GM21526 (cell line): Measurements from ENCODE around the gene KRTAP10-8.
"Not testable (repeated sequence)": the region's sequence is repeated elsewhere in the genome, so short reads cannot be mapped to it uniquely, and the experiment has no call there.

ENCODE experiments used
- ATAC-seq: cut with Tn5 transposase; IDR thresholded peaks from one replicate; pipeline ENCODE4 v1.9.1; 2021; ENCODE audit warnings: moderate library complexity; ENCODE audit not compliant: unreplicated experiment, low FRiP score

The KRTAP10-8 gene, protein sequence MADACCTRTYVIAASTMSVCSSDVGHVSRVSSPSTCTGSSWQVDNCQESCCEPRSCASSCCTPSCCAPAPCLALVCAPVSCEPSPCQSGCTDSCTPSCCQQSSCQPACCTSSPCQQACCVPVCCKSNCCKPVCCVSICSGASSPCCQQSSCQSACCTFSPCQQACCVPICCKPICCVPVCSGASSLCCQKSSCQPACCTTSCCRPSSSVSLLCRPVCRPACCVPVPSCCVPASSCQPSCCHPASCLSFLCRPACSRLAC

DNA sequence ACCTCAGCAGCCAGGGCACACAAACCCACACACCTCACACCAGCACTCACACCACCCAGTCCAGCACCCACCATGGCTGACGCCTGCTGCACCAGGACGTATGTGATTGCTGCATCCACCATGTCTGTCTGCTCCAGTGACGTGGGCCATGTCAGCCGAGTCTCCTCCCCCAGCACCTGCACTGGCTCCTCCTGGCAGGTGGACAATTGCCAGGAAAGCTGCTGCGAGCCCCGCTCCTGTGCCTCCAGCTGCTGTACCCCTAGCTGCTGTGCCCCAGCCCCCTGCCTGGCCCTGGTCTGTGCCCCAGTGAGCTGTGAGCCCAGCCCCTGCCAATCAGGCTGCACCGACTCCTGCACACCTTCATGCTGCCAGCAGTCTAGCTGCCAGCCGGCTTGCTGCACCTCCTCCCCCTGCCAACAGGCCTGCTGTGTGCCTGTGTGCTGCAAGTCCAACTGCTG is at the start of gene KRTAP10-8:
KRTAP10-8 (plus strand) TSS at position 51 of the 458 bp plus-strand sequence; CDS start at position 73, 22 bp downstream.
- no peak for ATAC-seq

DNA sequence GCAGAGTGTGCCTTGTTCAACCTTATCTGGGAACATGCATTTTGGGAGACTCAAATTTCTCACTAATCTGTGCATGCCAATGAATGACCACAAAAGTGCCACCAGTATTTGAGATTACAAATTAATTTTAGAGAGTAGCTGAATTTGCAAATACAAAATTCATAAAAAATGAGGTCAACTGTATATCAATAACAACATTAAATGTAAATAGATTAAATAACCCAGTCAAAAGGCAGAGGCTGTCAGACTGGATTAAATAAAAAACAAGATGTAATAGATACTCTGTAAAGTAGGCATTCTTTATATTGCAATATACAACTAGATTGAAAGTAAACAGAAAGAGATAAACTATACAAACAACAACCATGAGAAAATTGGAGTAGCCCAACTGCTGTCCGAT is 47.8 kb upstream of the KRTAP10-8 start:
- no peak for ATAC-seq

DNA sequence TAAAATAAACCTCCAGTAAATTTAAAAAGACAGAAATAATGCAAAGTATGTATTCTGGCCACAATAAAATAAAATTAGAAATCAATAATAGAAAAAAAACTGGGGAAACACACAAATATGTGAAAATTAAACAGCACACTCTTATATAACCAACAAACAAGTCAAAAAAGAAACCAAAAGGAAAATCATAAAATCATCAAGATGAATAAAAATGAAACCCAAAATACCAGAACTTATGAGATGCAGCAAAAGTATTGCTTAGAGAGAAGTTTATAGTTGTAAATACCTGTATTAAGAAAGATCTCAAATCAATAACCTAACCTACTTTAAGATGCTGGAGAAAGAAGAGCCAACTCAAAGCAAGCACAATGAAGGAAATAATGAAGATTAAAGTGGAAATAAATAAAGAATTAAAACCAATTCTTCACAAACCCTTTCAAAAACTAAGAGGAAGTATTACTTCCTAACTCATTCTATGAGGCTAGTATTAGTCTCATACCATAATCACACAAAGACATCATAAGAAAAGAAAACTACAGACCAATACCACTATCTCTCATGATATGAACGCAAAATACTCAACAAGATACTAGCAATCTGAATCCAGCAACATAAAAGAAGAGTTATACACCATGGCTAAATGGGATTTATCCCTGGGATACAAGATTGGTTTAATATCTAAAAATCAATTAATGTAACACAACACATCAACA is 46.8 kb upstream of the KRTAP10-8 start:
- no peak for ATAC-seq

DNA sequence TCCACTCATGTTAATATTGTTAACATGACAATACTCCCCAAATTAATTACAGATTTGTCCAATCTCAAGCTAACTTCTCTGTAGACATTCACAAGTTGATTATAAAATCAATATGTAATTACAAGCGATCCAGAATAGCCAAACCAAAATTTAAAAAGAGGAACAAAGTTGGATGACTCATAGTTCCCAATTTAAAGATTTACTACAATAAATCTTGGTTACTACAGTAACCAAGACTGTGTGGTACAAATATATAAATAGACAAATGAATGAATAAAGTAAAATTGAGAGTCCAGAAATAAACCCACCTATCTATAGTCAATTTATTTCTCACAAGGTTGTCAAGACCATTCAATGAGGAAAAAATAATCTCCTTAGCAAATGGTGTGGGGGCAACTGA is 45.5 kb upstream of the KRTAP10-8 start:
- no peak for ATAC-seq

DNA sequence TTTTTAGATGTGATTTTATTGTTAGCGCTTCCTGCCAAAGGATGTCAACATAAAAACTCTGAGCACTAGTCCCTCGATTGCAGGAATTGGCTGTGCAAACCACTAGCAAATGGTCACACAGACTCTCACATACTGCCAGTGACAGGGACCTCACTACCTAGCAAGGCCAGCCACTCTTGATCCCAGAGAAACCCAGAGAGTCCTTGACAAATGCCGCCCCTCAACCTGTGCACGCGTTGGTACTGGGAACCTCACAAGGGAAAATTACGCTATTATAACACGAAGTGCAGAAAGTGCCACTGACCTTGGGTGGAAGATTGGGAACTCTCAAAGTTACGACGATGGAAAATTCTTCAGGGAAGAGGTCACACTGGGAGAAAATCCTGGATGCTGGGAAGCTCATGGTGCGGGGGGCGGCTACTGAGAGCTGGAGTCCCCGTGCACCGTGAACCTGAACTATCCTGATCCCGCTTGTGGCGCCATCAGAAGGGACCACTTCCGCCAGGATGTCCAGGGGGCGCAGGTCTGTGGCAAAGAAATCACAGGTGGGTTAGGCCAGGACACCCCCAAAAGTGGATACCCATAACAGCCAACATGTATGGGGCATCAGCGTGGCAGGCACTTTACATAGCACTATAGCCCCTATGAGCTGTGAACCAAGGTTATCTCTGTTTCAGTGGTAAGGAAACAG is 44.3 kb upstream of the KRTAP10-8 start:
- ATAC-seq: no peak

DNA sequence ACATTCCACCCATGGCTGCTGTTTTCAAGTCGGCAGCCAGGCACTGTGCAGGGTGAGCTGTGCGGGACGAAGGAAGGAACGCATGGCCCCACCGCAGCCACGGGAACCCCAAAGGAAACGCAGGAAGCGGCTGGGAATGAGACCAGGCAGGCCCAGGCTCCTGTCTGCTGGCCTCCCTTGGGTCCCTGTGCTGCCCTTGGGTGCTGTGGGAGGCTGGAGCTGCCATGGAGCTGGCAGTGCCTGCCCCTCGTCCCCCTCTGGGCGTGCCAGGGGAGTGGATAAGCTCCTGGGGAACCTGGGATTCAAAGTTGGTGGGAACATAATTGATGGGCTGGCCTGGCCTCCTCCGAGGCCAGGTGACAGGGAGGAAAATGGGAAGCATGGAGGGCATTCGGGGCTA is 43.6 kb upstream of the KRTAP10-8 start:
- no peak for ATAC-seq

DNA sequence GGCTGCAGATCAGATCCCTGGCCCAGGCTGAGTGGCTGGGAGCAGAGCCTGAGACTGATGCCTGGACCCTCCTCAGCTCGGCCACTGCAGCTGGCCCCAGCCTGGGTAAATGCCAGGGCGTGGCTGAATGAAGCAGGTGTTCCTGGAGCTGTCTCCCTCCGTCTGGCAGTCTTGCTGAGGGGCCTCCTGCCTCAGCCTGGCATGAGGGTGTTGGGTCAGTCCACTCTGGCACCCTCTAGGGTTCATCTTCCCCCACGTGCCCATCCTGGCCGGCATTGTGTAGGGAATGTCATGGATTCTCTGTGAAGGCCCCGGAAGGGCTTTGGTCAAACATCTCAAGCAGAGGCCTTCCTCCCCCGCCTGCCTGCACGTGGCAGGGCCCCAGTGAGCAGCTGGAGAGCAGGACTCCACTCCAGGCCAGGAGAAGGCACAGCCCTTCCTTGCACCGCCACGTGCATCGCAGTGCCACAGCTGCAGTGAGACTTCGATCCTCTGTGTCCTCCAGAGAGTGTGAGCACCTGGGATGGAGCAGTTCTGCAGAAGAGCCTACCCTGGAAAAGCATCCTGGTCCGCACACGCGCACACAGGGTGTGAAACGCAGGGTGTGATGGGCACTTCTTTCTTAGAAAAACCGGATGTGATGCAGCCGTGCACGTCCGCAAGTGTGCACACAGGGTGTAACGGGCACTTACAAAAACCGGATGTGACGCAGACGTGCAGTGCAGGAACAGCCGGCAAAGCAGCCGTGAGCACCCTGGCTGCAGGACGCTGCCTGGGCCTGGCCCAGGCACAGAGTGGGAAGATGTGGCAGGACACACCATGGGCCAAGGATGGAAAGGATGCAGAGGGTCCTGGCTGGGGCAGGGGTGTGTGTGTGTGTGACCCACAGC is 43.0 kb upstream of the KRTAP10-8 start:
- ATAC-seq: no peak

DNA sequence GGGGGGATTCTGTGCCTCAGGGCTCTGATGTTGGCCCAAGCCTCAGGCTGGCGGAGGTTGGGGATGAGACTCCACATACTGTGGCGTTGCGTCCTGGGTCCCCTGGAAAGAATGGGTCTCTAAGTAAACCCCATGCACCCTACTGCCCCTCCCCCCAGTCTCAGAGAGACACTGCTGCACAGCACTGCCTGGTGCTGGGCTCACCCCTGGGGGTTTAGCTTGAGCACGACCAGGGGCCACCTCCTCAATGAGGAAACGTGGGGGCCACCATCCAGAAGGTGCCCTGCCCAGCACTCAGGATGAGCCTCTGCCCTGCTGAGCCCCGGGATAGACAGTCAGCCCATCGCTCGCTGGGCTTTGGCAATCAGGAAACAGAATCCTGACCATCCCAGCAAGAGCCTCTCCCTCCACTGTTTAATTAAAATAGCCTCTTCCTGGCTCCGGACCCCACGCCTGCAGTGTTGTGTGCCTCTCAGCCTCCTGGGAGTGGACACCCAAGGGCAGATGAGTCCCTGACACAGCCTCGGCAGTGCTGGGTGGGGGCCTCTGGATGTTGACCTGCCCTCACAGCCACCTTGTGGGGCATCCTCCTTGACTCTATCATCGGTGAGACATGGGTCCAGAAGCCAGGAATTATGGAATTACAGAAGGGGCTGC is 41.9 kb upstream of the KRTAP10-8 start:
- no peak for ATAC-seq

DNA sequence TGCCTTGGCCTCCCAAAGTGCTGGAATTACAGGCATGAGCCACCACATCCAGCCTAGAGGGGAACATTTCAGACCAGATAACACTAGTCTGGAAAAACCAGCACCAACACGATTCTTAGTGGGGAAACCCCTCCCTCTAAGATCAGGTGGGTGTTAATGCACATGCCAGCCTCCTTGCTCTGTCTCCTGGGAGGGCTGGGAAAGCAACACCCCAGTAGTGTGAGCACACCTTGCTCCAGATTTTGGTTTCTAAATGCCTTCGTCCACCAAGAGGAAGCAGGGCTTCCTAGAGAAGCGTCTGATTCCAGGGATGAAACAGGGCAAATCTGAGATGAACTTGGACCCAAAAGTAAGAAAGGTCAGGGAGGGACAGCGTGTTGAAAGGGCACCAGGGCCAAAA is 40.6 kb upstream of the KRTAP10-8 start:
- ATAC-seq: no peak

DNA sequence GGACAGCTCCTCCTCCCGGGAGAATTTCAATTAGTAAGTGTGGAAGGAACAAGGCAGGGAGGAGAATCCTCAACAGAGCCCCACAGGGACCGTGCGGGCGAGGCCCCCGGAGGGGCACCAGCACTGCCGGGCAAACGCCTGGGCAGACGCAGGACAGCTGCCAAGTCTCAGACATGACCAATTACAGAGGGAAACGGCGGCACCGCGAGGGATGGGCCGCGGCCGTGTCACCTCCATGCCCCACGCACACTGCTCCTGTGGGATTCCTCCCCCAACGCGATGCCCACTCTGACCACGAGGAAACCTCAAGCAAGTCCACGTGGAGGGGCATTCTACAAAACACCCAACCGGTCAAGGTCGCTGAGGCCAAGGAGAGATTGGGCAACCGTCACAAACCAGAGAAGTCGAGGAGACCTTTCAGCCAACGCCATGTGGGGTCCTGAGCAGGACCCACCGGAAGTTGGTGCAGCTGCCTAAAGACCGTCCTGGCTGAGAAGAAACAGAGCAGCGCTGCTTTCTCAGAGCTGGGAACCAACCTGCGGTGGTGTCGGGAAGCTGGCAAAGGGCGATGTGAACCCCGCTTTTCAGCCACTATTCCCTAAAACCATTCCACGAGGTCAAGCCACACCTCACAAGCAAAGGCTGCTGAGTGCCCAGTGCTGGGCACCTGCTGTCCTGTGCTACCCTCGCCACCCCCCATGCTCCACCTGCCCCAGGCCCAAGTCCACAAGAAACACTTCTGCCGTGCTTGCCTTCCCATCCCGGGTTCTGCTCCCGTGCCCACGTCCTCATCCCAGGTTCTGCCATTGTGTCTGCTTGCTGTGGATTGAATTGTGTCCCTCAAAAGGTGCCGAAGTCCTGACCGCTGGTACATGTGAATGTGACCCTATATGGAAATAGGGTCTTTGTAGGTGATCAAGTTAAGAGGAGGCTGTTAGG is 39.8 kb upstream of the KRTAP10-8 start:
- no peak for ATAC-seq

DNA sequence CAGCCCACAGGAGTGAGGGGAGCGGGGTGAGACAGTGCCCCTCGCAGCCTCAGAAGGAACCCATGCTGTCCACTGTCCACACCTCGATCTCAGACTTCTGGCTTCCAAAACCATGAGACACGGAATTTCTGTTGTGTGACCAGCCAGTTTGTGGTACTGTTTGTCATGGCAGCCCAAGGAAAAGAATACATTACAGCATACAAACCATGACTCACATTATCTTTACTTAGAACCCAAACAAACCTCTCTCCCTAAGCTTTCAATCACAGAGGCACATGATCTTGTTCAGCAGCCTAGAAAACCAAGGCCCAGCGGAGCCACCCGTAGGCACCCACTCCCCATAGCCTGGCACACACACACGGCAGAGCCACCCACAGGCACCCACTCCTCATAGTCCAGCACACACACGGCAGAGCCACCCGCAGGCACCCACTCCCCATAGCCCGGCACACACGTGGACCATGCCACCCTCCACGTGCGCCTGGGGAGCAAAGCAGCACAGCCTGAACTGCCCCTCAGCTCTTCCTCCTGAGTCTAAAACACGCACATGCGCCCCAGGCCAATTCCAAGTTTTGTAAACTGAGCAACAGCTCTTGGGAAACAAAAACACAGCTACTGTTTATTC is 38.8 kb upstream of the KRTAP10-8 start:
- no peak for ATAC-seq

DNA sequence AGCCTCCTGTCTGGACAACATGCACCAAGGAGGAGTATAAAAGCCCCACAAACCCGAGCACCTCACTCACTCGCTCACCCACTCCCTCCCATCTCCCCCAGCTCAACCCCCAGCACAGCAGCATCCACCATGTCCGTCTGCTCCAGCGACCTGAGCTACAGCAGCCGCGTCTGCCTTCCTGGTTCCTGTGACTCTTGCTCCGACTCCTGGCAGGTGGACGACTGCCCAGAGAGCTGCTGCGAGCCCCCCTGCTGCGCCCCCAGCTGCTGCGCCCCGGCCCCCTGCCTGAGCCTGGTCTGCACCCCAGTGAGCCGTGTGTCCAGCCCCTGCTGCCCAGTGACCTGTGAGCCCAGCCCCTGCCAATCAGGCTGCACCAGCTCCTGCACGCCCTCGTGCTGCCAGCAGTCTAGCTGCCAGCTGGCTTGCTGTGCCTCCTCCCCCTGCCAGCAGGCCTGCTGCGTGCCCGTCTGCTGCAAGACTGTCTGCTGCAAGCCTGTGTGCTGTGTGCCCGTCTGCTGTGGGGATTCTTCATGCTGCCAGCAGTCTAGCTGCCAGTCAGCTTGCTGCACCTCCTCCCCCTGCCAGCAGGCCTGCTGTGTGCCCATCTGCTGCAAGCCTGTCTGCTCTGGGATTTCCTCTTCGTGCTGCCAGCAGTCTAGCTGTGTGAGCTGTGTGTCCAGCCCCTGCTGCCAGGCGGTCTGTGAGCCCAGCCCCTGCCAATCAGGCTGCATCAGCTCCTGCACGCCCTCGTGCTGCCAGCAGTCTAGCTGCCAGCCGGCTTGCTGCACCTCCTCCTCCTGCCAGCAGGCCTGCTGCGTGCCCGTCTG is 38.0 kb upstream of the KRTAP10-8 start, which contains the start of gene KRTAP10-4:
KRTAP10-4 (plus strand) TSS at position 100 of the 827 bp plus-strand sequence; CDS start at position 130, 30 bp downstream.
- not testable (repeated sequence) for ATAC-seq

DNA sequence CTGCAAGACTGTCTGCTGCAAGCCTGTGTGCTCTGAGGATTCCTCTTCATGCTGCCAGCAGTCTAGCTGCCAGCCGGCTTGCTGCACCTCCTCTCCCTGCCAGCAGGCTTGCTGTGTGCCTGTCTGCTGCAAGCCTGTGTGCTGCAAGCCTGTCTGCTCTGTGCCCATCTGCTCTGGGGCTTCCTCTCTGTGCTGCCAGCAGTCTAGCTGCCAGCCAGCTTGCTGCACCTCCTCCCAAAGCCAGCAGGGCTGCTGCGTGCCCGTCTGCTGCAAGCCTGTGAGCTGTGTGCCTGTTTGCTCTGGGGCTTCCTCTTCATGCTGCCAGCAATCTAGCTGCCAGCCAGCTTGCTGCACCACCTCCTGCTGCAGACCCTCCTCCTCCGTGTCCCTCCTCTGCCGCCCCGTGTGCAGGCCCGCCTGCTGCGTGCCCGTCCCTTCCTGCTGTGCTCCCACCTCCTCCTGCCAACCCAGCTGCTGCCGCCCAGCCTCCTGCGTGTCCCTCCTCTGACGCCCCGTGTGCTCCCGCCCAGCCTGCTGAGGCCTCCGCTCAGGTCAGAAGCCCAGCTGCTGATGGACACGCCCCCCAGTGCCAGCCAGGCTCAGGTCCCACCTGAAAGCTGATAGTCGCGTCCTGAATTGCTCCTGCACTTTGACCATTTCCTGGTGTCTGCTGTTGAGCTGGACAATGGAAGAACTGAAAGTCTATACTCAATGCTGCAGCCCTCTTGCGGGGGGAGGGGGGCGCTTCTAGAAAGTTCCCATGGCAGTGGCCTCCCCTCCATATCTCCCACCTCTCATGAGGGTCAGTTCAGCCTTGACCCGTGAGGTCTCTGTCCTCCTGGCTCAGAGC is 37.2 kb upstream of the KRTAP10-8 start:
- ATAC-seq: no peak

DNA sequence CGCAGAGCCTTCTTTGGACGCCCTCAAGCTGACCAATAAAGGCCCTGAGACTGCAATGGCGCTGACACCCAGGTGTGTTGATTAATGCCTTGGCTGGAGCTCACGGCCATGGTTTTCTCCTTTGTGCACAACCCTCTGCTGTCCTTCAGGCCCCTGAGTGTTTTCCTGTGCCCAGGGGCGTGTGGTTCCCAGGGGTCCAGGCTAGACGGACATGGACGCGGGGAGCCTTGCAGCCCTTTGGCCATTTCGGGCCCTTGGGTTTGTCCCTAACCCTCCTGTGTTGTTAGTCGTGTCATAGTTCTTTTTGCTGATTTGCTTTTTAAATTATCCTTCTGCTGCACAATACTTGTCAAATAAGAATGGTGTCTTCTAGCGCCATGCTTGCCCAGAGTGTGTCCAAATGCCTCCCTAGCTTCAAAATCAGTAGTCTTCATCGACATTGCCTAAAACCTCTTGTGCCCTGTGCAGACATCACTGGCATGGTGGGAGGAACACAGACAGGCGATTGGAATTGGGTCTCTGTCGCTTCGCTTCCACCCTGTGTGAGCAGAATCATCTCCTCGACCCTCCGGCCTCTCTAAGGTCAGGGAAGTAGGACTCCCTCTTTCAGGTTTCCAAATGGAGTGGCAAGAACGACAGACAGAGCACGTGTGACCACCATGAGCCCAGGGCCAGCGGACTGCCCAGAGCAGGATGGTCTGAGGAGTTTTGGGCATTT is 36.4 kb upstream of the KRTAP10-8 start:
- no peak for ATAC-seq

DNA sequence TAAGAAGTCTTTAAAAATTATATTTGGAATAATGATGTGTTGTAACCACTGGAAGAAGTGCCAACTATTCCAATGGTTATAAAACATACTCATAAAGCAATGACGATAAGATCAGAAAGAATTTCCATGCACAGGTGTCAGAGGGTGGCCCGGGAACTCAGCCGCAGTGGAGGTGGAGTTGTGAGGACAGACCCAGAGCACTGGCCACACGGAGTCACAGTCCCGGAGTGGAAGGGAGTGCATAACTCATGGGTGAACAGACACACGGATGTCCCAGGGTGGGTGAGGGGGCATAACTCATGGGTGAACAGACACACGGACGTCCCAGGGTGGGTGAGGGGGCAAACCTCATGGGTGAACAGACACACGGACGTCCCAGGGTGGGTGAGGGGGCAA is 35.9 kb upstream of the KRTAP10-8 start:
- no peak for ATAC-seq
